ENCODE measurements around the gene ATP2C2.

DNA sequence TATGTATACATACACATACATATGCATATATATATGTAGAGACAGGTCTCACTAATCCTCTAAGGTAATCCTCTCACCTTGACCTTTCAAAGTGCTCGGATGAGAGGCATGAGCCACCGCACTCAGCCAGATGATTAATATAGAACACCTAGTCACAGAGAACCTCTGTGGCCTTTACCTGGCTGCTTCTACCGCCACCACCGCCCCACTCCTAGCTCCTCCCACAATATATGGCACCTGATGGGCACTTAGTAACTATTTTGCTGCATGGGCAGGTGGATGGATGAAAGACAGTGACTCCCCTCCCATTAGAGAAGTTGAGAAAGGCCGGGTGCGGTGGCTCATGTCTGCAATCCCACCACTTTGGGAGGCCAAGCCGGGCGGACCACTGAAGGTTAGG, 16.7 kb upstream of the ATP2C2 start:
- TF ChIP-seq POLR2A (IDR thresholded peaks at IDR 0.05; ENCODE audit: low read depth, low read length): no peak
- no peak for TF ChIP-seq POLR2AphosphoS5 (IDR thresholded peaks at IDR 0.05; ENCODE audit: low read depth, low read length)

Data from GM12892 (cell line).